ENCODE measurements around the gene GPRC5D.

- TF ChIP-seq EZH2 (IDR thresholded peaks at IDR 0.05; ENCODE audit: insufficient read depth, poor library complexity, severe bottlenecking): no peak
- no peak for TF ChIP-seq EZH2phosphoT487 (IDR thresholded peaks at IDR 0.05; ENCODE audit: insufficient read depth, low read depth)
Measured at GRCh38 chr12:12915656-12916055, 36.3 kb downstream of the GPRC5D start.
